Measurements from ENCODE around the gene GALNT8. TPM values are rescaled to one million over a fixed set of nuclear protein-coding genes. Genes with fewer than 3 reads are reported as not detected.

GALNT8 gene
- total RNA-seq, 1 experiment from 2014 or later = not detected

DNA sequence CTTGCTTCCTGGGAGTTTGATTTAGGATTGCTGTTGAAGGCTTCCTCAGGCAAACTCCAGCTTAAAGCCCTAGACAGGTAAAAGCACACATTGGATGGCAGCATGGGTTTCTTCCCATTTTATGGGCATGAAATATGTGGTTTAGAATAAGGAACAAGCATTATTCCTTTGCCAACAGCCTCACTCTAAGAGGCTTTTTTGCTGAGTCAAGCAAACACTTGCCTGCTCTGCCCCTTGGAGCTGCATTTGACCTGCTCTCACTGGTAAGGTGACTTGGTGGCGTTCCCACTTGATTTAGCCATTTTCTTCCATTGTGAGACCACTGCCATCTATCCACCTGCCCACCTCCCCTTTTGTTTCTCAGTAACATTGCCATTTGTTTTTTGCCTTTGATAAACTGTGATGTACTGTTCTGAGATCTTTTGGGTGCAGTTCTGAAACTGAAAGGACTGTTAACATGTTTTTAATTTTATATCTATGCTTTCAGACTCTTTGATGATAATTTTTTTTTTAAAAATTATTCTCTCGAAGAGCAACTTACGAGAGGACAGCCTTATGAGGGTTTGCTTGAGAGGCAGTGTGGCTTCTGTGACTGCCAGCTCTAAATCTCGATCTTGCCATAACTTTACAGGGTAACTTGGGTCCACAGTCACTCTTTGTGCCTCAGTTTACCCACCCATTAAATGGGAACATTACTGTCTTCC is 92.6 kb downstream of the GALNT8 start:
- Histone ChIP-seq H3K4me2 (ENCODE audit: low read length) (no peak overlapping the region), H3K4me3 (replicated peaks in 1 of 2; ENCODE audit: low read depth in 1 of 2, low read length in 2 of 2) (no peak overlapping the region), H2AFZ (ENCODE audit: low read depth, low read length, poor library complexity, severe bottlenecking) (no peak overlapping the region), H3K79me2 (ENCODE audit: insufficient read depth, low read length) (no peaks in the 10 kb centered on the region), H3K36me3 (ENCODE audit: control insufficient read depth in 1 of 2, insufficient read depth in 2 of 2, low read length in 2 of 2) (no peaks in the 10 kb centered on the region), H4K20me1 (ENCODE audit: insufficient read depth) (no peaks in the 10 kb centered on the region), H3K9me2 (ENCODE audit: insufficient read depth) (no peaks in the 10 kb centered on the region), H3K4me1 (ENCODE audit: control insufficient read depth in 1 of 2, insufficient read depth in 2 of 2, low read length in 2 of 2) (no peaks in the 10 kb centered on the region), H3K27ac (ENCODE audit: low read depth, low read length) (no peak overlapping the region), H3K27me3 (ENCODE audit: insufficient read depth, low read length) (peaks cover 54% of the 10 kb centered on the region), H3K9me3 (ENCODE audit: control insufficient read depth in 1 of 2, insufficient read depth in 1 of 2, low read depth in 1 of 2, low read length in 2 of 2) (no peaks in the 10 kb centered on the region), H3K9ac (ENCODE audit: low read length) (no peak overlapping the region)
- CTCF ChIA-PET = no interaction called here
- POLR2A ChIA-PET = no interaction called here
- TF ChIP-seq JUND (IDR thresholded peaks at IDR 0.05) (no peak), ZFX (IDR thresholded peaks at IDR 0.05) (no peak), SIN3A (IDR thresholded peaks at IDR 0.05; ENCODE audit: low read depth) (no peak), FOSL1 (IDR thresholded peaks at IDR 0.05; ENCODE audit: low read depth) (no peak), POLR2AphosphoS5 (IDR thresholded peaks at IDR 0.05; ENCODE audit: low read depth, low read length) (no peak), SRF (IDR thresholded peaks at IDR 0.05; ENCODE audit: low read depth) (no peak), ELF1 (IDR thresholded peaks at IDR 0.05; ENCODE audit: borderline replicate concordance, low read depth) (no peak), EZH2 (IDR thresholded peaks at IDR 0.05) (no peak), POLR2A (IDR thresholded peaks at IDR 0.05; ENCODE audit: borderline replicate concordance, extremely low read depth, insufficient read depth, insufficient read length) (no peak), CEBPB (IDR thresholded peaks at IDR 0.05; ENCODE audit: low read depth) (no peak)
- TF ChIP-seq, protein P1, sequence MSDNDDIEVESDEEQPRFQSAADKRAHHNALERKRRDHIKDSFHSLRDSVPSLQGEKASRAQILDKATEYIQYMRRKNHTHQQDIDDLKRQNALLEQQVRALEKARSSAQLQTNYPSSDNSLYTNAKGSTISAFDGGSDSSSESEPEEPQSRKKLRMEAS (IDR thresholded peaks at IDR 0.05) = no peak
- TF ChIP-seq, protein P2, sequence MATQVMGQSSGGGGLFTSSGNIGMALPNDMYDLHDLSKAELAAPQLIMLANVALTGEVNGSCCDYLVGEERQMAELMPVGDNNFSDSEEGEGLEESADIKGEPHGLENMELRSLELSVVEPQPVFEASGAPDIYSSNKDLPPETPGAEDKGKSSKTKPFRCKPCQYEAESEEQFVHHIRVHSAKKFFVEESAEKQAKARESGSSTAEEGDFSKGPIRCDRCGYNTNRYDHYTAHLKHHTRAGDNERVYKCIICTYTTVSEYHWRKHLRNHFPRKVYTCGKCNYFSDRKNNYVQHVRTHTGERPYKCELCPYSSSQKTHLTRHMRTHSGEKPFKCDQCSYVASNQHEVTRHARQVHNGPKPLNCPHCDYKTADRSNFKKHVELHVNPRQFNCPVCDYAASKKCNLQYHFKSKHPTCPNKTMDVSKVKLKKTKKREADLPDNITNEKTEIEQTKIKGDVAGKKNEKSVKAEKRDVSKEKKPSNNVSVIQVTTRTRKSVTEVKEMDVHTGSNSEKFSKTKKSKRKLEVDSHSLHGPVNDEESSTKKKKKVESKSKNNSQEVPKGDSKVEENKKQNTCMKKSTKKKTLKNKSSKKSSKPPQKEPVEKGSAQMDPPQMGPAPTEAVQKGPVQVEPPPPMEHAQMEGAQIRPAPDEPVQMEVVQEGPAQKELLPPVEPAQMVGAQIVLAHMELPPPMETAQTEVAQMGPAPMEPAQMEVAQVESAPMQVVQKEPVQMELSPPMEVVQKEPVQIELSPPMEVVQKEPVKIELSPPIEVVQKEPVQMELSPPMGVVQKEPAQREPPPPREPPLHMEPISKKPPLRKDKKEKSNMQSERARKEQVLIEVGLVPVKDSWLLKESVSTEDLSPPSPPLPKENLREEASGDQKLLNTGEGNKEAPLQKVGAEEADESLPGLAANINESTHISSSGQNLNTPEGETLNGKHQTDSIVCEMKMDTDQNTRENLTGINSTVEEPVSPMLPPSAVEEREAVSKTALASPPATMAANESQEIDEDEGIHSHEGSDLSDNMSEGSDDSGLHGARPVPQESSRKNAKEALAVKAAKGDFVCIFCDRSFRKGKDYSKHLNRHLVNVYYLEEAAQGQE (IDR thresholded peaks at IDR 0.05; ENCODE audit: low read depth) = no peak
- TF ChIP-seq, protein P3, sequence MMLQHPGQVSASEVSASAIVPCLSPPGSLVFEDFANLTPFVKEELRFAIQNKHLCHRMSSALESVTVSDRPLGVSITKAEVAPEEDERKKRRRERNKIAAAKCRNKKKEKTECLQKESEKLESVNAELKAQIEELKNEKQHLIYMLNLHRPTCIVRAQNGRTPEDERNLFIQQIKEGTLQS (IDR thresholded peaks at IDR 0.05) = no peak
- TF ChIP-seq, protein P4, sequence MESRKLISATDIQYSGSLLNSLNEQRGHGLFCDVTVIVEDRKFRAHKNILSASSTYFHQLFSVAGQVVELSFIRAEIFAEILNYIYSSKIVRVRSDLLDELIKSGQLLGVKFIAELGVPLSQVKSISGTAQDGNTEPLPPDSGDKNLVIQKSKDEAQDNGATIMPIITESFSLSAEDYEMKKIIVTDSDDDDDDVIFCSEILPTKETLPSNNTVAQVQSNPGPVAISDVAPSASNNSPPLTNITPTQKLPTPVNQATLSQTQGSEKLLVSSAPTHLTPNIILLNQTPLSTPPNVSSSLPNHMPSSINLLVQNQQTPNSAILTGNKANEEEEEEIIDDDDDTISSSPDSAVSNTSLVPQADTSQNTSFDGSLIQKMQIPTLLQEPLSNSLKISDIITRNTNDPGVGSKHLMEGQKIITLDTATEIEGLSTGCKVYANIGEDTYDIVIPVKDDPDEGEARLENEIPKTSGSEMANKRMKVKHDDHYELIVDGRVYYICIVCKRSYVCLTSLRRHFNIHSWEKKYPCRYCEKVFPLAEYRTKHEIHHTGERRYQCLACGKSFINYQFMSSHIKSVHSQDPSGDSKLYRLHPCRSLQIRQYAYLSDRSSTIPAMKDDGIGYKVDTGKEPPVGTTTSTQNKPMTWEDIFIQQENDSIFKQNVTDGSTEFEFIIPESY (IDR thresholded peaks at IDR 0.05; ENCODE audit: extremely low read depth, insufficient replicate concordance, low read length) = no peak
- TF ChIP-seq, protein P5, sequence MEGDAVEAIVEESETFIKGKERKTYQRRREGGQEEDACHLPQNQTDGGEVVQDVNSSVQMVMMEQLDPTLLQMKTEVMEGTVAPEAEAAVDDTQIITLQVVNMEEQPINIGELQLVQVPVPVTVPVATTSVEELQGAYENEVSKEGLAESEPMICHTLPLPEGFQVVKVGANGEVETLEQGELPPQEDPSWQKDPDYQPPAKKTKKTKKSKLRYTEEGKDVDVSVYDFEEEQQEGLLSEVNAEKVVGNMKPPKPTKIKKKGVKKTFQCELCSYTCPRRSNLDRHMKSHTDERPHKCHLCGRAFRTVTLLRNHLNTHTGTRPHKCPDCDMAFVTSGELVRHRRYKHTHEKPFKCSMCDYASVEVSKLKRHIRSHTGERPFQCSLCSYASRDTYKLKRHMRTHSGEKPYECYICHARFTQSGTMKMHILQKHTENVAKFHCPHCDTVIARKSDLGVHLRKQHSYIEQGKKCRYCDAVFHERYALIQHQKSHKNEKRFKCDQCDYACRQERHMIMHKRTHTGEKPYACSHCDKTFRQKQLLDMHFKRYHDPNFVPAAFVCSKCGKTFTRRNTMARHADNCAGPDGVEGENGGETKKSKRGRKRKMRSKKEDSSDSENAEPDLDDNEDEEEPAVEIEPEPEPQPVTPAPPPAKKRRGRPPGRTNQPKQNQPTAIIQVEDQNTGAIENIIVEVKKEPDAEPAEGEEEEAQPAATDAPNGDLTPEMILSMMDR (IDR thresholded peaks at IDR 0.05 in 2 of 3, conservative IDR thresholded peaks at IDR 0.05 in 1 of 3; ENCODE audit: borderline replicate concordance in 1 of 3, insufficient read depth in 1 of 3, low read depth in 2 of 3, low read length in 2 of 3) = no peak
- no peak for ATAC-seq
- BruUV-seq (replicated peaks) = no TSS peak
- RAD21 ChIA-PET (ENCODE audit: low non-redundant PET in 1 of 2, low total read pairs in 2 of 2, uncharacterized antibody in 2 of 2, unreplicated experiment in 2 of 2) = no interaction called here
- intact Hi-C loops (cut with micrococcal nuclease) = no loop called here
- no peak for DNase-seq (ENCODE audit: low read depth, low spot score)

All from HCT116 (cell line).